Measurements from ENCODE around the gene GALNT18.

The GALNT18 gene

GRCh38 chr11:11403763-11404725 lies 217.8 kb downstream of the GALNT18 start:
- no peak for DNase-seq

GRCh38 chr11:11401960-11402535 lies 219.8 kb downstream of the GALNT18 start:
- DNase-seq: no peak

- DNase-seq: no peak
These were observed 221.1 kb downstream of the GALNT18 start for GRCh38 chr11:11400635-11401232.

GRCh38 chr11:11400121-11400520 lies 221.7 kb downstream of the GALNT18 start:
- DNase-seq: no peak

- no peak for DNase-seq
These were observed 224.0 kb downstream of the GALNT18 start for GRCh38 chr11:11397781-11398180.

- DNase-seq: no peak
These were observed 224.8 kb downstream of the GALNT18 start for GRCh38 chr11:11397036-11397415.

GRCh38 chr11:11396301-11397035 lies 225.3 kb downstream of the GALNT18 start:
- no peak for DNase-seq

- no peak for DNase-seq
These were observed 226.7 kb downstream of the GALNT18 start for GRCh38 chr11:11395126-11395525.

- no peak for DNase-seq
These were observed 227.6 kb downstream of the GALNT18 start for GRCh38 chr11:11394241-11394640.

GRCh38 chr11:11391796-11392463 lies 229.9 kb downstream of the GALNT18 start:
- no peak for DNase-seq

- no peak for DNase-seq
These were observed 230.6 kb downstream of the GALNT18 start for GRCh38 chr11:11391169-11391568.

GRCh38 chr11:11390068-11390771 lies 231.6 kb downstream of the GALNT18 start:
- DNase-seq: no peak

- DNase-seq: no peak
These were observed 232.6 kb downstream of the GALNT18 start for GRCh38 chr11:11389238-11389637.

GRCh38 chr11:11387622-11388305 lies 234.0 kb downstream of the GALNT18 start:
- DNase-seq: no peak

- DNase-seq: no peak
These were observed 234.6 kb downstream of the GALNT18 start for GRCh38 chr11:11387207-11387606.

GRCh38 chr11:11384829-11385228 lies 237.0 kb downstream of the GALNT18 start:
- no peak for DNase-seq

- no peak for DNase-seq
These were observed 237.8 kb downstream of the GALNT18 start for GRCh38 chr11:11383995-11384394.

- DNase-seq: peak; percentile 80
These were observed 238.8 kb downstream of the GALNT18 start for GRCh38 chr11:11382858-11383532.

GRCh38 chr11:11381471-11382105 lies 240.2 kb downstream of the GALNT18 start:
- DNase-seq: no peak

GRCh38 chr11:11380883-11381282 lies 240.9 kb downstream of the GALNT18 start:
- DNase-seq: no peak

All from NCI-H2029 treated with DMSO at 0.1 percent for 48 hours (cell line).